Measurements from ENCODE around the gene C16orf86. TPM values are rescaled to one million over a fixed set of nuclear protein-coding genes. Genes with fewer than 3 reads are reported as not detected.

C16orf86 gene
- total RNA-seq, 1 donor from 2014 or later: 3.4 TPM

GRCh38 chr16:67653789-67654402, 12.7 kb upstream of the C16orf86 start:
- DNase-seq: no peak

GRCh38 chr16:67654403-67654911, 12.2 kb upstream of the C16orf86 start:
- no peak for DNase-seq

- no peak for DNase-seq
Measured at GRCh38 chr16:67655363-67655762, 11.3 kb upstream of the C16orf86 start.

GRCh38 chr16:67656344-67657016, 10.1 kb upstream of the C16orf86 start:
- DNase-seq: no peak

- no peak for DNase-seq
Measured at GRCh38 chr16:67657017-67657608, 9.5 kb upstream of the C16orf86 start.

- no peak for DNase-seq
Measured at GRCh38 chr16:67657751-67658518, 8.7 kb upstream of the C16orf86 start.

GRCh38 chr16:67658849-67659674, 7.6 kb upstream of the C16orf86 start:
- DNase-seq: no peak

- peak; percentile 97 for DNase-seq
Measured at GRCh38 chr16:67659675-67660563, 6.7 kb upstream of the C16orf86 start, which contains the start of gene ACD. ACD (minus strand) TSS chr16:67660260; CDS start chr16:67660220, 40 bp downstream.

- peak; percentile 98 for DNase-seq
Measured at GRCh38 chr16:67660564-67661028, 6.0 kb upstream of the C16orf86 start, which contains the start of gene PARD6A. PARD6A (plus strand) TSS chr16:67660960; CDS start chr16:67661039, 79 bp downstream.

GRCh38 chr16:67661101-67661761, 5.4 kb upstream of the C16orf86 start:
- peak; percentile 60 for DNase-seq

- DNase-seq: no peak
Measured at GRCh38 chr16:67661886-67662652, 4.5 kb upstream of the C16orf86 start.

GRCh38 chr16:67662653-67663010, 4.0 kb upstream of the C16orf86 start:
- no peak for DNase-seq

- no peak for DNase-seq
Measured at GRCh38 chr16:67663151-67663876, 3.3 kb upstream of the C16orf86 start.

- DNase-seq: no peak
Measured at GRCh38 chr16:67663877-67664222, 2.8 kb upstream of the C16orf86 start.

- no peak for DNase-seq
Measured at GRCh38 chr16:67664258-67664657, 2.4 kb upstream of the C16orf86 start.

GRCh38 chr16:67664871-67665270, 1.7 kb upstream of the C16orf86 start:
- no peak for DNase-seq

GRCh38 chr16:67665598-67665997, 1.0 kb upstream of the C16orf86 start:
- no peak for DNase-seq

GRCh38 chr16:67666032-67666551, 522 bp upstream of the C16orf86 start:
- DNase-seq: no peak

All from tongue (tissue), 2 donors.